K562 (cell line): ENCODE measurements around the gene GLTP. TPM values are rescaled to one million over a fixed set of nuclear protein-coding genes. Genes with fewer than 3 reads are reported as not detected.

Experiments used
- BRD9 ChIP-seq: fragments of 450-650 bp; IDR thresholded peaks from 2 replicates; pipeline ENCODE4 v1.6.1; 2018; ENCODE audit warnings: low read depth; ENCODE audit not compliant: partially characterized antibody
- CBX3 ChIP-seq, 2 experiments: IDR thresholded peaks; 1 replicate in 1 of 2; 2 replicates in 1 of 2; pipeline ENCODE4 v1.6.1; 2012; ENCODE audit warnings: inconsistent platforms in 2 of 2, low read length in 2 of 2, borderline replicate concordance in 1 of 2, control low read depth in 1 of 2
- ETV5 ChIP-seq: sonication (generic); formaldehyde crosslinking; IDR thresholded peaks from 2 replicates; pipeline ENCODE4 v1.4.0; 2020; ENCODE audit warnings: low read depth, mild to moderate bottlenecking, missing genetic modification reagents
- NBN ChIP-seq: fragments of 450-650 bp; IDR thresholded peaks from 2 replicates; pipeline ENCODE4 v1.6.1; 2016; ENCODE audit warnings: low read depth, mild to moderate bottlenecking
- NRF1 ChIP-seq, 2 experiments: fragments of 450-650 bp; IDR thresholded peaks in 1 of 2; conservative IDR thresholded peaks in 1 of 2; 2 replicates each; pipeline ENCODE4 v1.6.1; 2014; ENCODE audit warnings: mild to moderate bottlenecking in 2 of 2
- POLR2AphosphoS2 ChIP-seq: IDR thresholded peaks from 2 replicates; pipeline ENCODE4 v1.6.1; 2012; ENCODE audit warnings: low read length, improper control_type of control experiment
- PTBP1 ChIP-seq: fragments of 200-400 bp; formaldehyde crosslinking; IDR thresholded peaks from 2 replicates; pipeline ENCODE4 v1.6.1; 2017; ENCODE audit warnings: low read depth, low read length
- RBM25 ChIP-seq: fragments of 200-400 bp; formaldehyde crosslinking; IDR thresholded peaks from 2 replicates; pipeline ENCODE4 v1.6.1; 2018; ENCODE audit warnings: low read length, low read depth, moderate library complexity; ENCODE audit not compliant: severe bottlenecking
- SMARCA5 ChIP-seq: fragments of 450-650 bp; IDR thresholded peaks from 2 replicates; pipeline ENCODE4 v1.6.1; 2016
- SMARCC2 ChIP-seq: fragments of 450-650 bp; IDR thresholded peaks from 2 replicates; pipeline ENCODE4 v1.6.1; 2017; ENCODE audit warnings: antibody characterized with exemption, moderate library complexity, mild to moderate bottlenecking, low read depth
- SOX6 ChIP-seq: fragments of 450-650 bp; IDR thresholded peaks from 2 replicates; pipeline ENCODE4 v1.6.1; 2014; ENCODE audit warnings: mild to moderate bottlenecking
- XRCC5 ChIP-seq: fragments of 200-400 bp; formaldehyde crosslinking; IDR thresholded peaks from 2 replicates; pipeline ENCODE4 v1.6.1; 2017; ENCODE audit warnings: low read depth, mild to moderate bottlenecking, low read length
- ZBTB7A ChIP-seq: IDR thresholded peaks from 2 replicates; pipeline ENCODE4 v1.6.1; 2011; ENCODE audit warnings: low read depth, mild to moderate bottlenecking, low read length, moderate library complexity, borderline replicate concordance; ENCODE audit not compliant: control insufficient read depth
- polyA plus RNA-seq, 8 experiments: library from polyadenylated mRNA; depleted of rRNA in 4 of 8; stranded (reverse) in 5 of 8; unstranded in 3 of 8; fragments of >200 nt; fragmentation: Nextera tagmentation in 2 of 8; fragmentation: Illumina TruSeq in 1 of 8; extraction: Ambion mirVana in 2 of 8; extraction: Trizol in 1 of 8; gene quantifications; 2 replicates each; pipeline versions ENCODE4 v1.2.1 to v1.2.3, GENCODE V29; 2011 to 2014; ENCODE audit warnings: inconsistent platforms in 1 of 8, missing spikeins in 1 of 8
- total RNA-seq, 7 experiments: library from RNA; depleted of rRNA in 6 of 7; stranded (reverse); fragments of >200 nt in 6 of 7; fragmentation: Illumina TruSeq in 2 of 7; extraction: Trizol in 2 of 7; gene quantifications; 2 replicates each; pipeline versions ENCODE4 v1.2.1 to v1.2.3, GENCODE V29; 2011 to 2021; ENCODE audit warnings: low replicate concordance in 1 of 7
- TF ChIP-seq, protein P1 (sequence below): sonication (generic); formaldehyde crosslinking; IDR thresholded peaks from 2 replicates; pipeline ENCODE4 v1.9.0; 2022; ENCODE audit warnings: mild to moderate bottlenecking, missing genetic modification reagents
- TF ChIP-seq, protein P2 (sequence below): fragments of 450-650 bp; formaldehyde crosslinking; IDR thresholded peaks from 2 replicates; pipeline ENCODE4 v1.4.0; 2020; ENCODE audit warnings: mild to moderate bottlenecking, moderate library complexity
- TF ChIP-seq, protein P3 (sequence below), 2 experiments: fragments of 250-450 bp in 1 of 2; fragments of 450-650 bp in 1 of 2; sonication (Bioruptor Pico) in 1 of 2; IDR thresholded peaks; 2 replicates each; pipeline versions ENCODE4 v1.6.1 to v1.8.0; 2016 to 2021; ENCODE audit warnings: mild to moderate bottlenecking in 2 of 2, moderate library complexity in 2 of 2, missing compliant biosample characterization in 1 of 2, missing genetic modification characterization in 1 of 2

Gene GLTP
- total and polyA plus RNA-seq, 9 of the 15 experiments (the other 6 are each of a cell fraction or from before 2014, with no cell fraction given): 4.4 to 8.3 (median 6.1) TPM

DNA sequence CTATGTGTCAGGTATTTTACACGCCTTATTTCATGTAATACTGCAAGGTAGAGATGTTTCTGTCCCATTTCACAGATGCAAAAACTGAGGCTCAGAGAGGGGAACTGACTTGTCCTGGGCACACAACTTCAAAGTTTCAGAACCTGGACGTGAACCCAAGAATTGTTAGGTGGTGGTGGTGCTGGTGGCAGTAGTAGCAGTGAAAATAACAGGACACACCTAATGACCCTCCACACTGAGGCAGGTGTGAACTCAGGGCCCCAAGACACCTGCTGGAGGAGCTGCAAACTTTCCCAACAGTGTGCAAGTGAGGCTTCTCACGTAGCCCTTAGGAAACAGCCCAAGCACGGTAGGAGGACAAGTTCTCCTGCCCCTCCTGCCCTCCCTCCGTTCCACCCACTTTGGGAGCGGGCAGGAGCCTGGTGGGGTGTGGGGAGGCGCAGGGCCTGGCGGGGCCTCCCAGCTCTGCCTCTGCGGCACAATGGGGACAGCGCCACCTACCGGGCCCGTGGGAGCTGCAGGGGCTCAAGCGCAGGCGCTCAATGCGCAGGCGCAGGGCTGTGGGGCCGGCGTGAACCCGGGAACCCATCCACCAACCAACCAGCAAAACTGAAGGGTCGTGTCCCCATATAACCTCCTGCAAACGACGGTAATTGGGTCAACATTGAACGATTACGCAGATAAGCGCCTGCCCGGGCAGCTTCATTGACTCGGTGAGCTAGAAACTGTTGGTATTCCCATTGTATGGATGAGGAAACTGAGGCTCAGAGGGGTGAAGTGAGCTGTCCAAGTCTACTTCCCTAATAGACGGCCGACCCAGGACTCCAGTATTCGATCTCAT is 35.1 kb downstream of the GLTP start (continued):
- TF ChIP-seq, protein P1, sequence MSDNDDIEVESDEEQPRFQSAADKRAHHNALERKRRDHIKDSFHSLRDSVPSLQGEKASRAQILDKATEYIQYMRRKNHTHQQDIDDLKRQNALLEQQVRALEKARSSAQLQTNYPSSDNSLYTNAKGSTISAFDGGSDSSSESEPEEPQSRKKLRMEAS (CRISPR knock-in tag): peak; percentile 54
- TF ChIP-seq SMARCC2: no peak
- peak; percentile 56; the same call in 1 of the 2 replicates for TF ChIP-seq ZBTB7A
- no peak for TF ChIP-seq SOX6
- no peak for TF ChIP-seq ETV5 (CRISPR knock-in tag)
- peak; percentile 99 for TF ChIP-seq RBM25
- peak; percentile 83 for TF ChIP-seq PTBP1
- TF ChIP-seq POLR2AphosphoS2: no peak
- peak; percentile 75; the same call in 1 of the 2 replicates for TF ChIP-seq XRCC5
- TF ChIP-seq CBX3 (IDR thresholded peaks at IDR 0.05; ENCODE audit: borderline replicate concordance in 1 of 2, low read length in 2 of 2): peak in 1 of 2 experiments; percentile 85; a peak in 2 of 3 replicates
- TF ChIP-seq, protein P2, sequence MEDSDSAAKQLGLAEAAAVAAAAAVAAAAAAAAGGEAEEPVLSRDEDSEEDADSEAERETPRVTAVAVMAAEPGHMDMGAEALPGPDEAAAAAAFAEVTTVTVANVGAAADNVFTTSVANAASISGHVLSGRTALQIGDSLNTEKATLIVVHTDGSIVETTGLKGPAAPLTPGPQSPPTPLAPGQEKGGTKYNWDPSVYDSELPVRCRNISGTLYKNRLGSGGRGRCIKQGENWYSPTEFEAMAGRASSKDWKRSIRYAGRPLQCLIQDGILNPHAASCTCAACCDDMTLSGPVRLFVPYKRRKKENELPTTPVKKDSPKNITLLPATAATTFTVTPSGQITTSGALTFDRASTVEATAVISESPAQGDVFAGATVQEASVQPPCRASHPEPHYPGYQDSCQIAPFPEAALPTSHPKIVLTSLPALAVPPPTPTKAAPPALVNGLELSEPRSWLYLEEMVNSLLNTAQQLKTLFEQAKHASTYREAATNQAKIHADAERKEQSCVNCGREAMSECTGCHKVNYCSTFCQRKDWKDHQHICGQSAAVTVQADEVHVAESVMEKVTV (CRISPR knock-in tag): peak; percentile 46; the same call in 1 of the 2 replicates
- TF ChIP-seq, protein P3, sequence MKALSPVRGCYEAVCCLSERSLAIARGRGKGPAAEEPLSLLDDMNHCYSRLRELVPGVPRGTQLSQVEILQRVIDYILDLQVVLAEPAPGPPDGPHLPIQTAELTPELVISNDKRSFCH (CRISPR knock-in tag; IDR thresholded peaks at IDR 0.05): no peak
- TF ChIP-seq, protein P3 (tag; IDR thresholded peaks at IDR 0.05): peak; percentile 45; the same call in 1 of the 2 replicates
- TF ChIP-seq NRF1 (conservative IDR thresholded peaks at IDR 0.05 in 1 of 2, IDR thresholded peaks at IDR 0.05 in 1 of 2): peak; percentile 97
- no peak for TF ChIP-seq NBN
- TF ChIP-seq SMARCA5: peak; percentile 94
- no peak for TF ChIP-seq BRD9
